Heart right ventricle (tissue), 16 donors: Measurements from ENCODE around the gene PXK. TPM values are rescaled to one million over a fixed set of nuclear protein-coding genes. Genes with fewer than 3 reads are reported as not detected.
A peak's percentile ranks its signal among the peaks of the same experiment; 100 is the strongest.

Experiments used
- ATAC-seq, 8 donors: fragments of 200-7000 bp; cut with Tn5 transposase; one replicate each; pipeline ENCODE4 v1.9.1; 2020; ENCODE audit warnings: mild to moderate bottlenecking in 8 of 8, moderate library complexity in 8 of 8, moderate number of reproducible peaks in 1 of 8
- DNase-seq, 2 donors: peaks; one replicate each; pipeline ENCODE4 v3.0.0-alpha.2; 2020
- H3K27ac ChIP-seq, 10 donors: fragments of 200-600 bp; sonication (generic) in 2 of 10; one replicate each; pipeline versions ENCODE4 v1.5.0 to v1.8.0; 2020 to 2022; ENCODE audit warnings: mild to moderate bottlenecking in 3 of 10
- H3K27me3 ChIP-seq, 7 donors: fragments of 200-600 bp; one replicate each; pipeline ENCODE4 v1.8.0; 2021 to 2022; ENCODE audit warnings: mild to moderate bottlenecking in 2 of 7
- H3K36me3 ChIP-seq, 9 donors: fragments of 200-600 bp; sonication (generic) in 1 of 9; one replicate each; pipeline versions ENCODE4 v1.5.0 to v1.8.0; 2020 to 2022; ENCODE audit warnings: mild to moderate bottlenecking in 2 of 9
- H3K4me1 ChIP-seq, 9 donors: fragments of 200-600 bp; sonication (generic) in 1 of 9; one replicate each; pipeline versions ENCODE4 v1.5.0 to v1.8.0; 2020 to 2022; ENCODE audit warnings: mild to moderate bottlenecking in 4 of 9
- H3K4me3 ChIP-seq, 10 donors: fragments of 200-600 bp; sonication (generic) in 2 of 10; one replicate each; pipeline versions ENCODE4 v1.5.0 to v1.8.0; 2020 to 2022; ENCODE audit warnings: mild to moderate bottlenecking in 7 of 10, moderate library complexity in 2 of 10
- H3K9me3 ChIP-seq, 11 donors: fragments of 200-600 bp in 10 of 11; sonication (generic) in 2 of 11; one replicate each; pipeline versions ENCODE4 v1.5.0 to v1.8.0; 2013 to 2022; ENCODE audit warnings: mild to moderate bottlenecking in 2 of 11, control low read depth in 1 of 11, moderate library complexity in 1 of 11
- WGBS, 2 donors: extraction: QIAGEN DNeasy Blood & Tissue Kit; methylation state at CpG; one replicate each; pipeline ENCODE4 v1.1.7; 2013; ENCODE audit warnings: inconsistent platforms in 1 of 2; 5-methylcytosine and 5-hydroxymethylcytosine counted together
- intact Hi-C, 10 donors: fragments of 100-400 bp; cut with DNase I; formaldehyde crosslinking; loops; one replicate each; pipeline versions ENCODE4 v1.11.1 to v1.14.2; 2022
- polyA plus RNA-seq, 2 donors: library from polyadenylated mRNA; stranded (reverse); fragments of 200-250 nt; gene quantifications; one replicate each; pipeline ENCODE4 v1.2.3, GENCODE V29; 2013
- total RNA-seq, 10 donors: library from RNA; stranded (reverse); fragmentation: NEBNext Ultra II Directional in 3 of 10; extraction: Animal tissue kit (Norgen Biotek cat#: 25700) in 3 of 10; gene quantifications; one replicate each; pipeline versions ENCODE4 v1.2.1 to v1.2.4, GENCODE V29; 2021 to 2023
- TF ChIP-seq, protein P1 (sequence below), 9 donors: fragments of 200-600 bp; sonication (generic) in 2 of 9; IDR thresholded peaks; one replicate each; pipeline versions ENCODE4 v1.5.0 to v1.8.0; 2021 to 2022; ENCODE audit warnings: antibody characterized with exemption in 9 of 9, mild to moderate bottlenecking in 5 of 9, moderate library complexity in 1 of 9
- donor health status: Arrhythmogenic right ventricular cardiomyopathy.
- donor health status: ischemic (EF 13 %, LVEDD 7.1; RV severe dilation, severe dysfunction).
- donor health status: healthy with polysubstance abuse.
- donor health status: DM: no; HTN: yes; CAD: no.
- donor health status: DM: no; HTN: no; CAD: no.
- donor health status: ischemic (EF 25% LVEDD 6.9; RV normal size, moderate dysfunction).
- donor health status: ischemic (EF 25% LVEDD 5.7; RV mildly dilated, moderate dysfunction).
- donor health status: healthy.
- donor health status: DM: yes; HTN: yes; CAD: no.
- donor health status: Ischemic cardiomyopathy.
- donor health status: ischemic (EF 35%, LVEDD 5.7; RV mildly dilated, moderate dysfunction).
- donor health status: nonischemic (EF 11% LVEDD 7.7; RV severe dilation, severe dysfunction).
- donor health status: DM: yes; HTN: yes; CAD: no.
- donor health status: PGD.
- donor health status: ischemic (EF 29% LVEDD 5.4; RV normal size, mild dysfunction).
- donor health status: nonischemic (EF 23%, LVEDD 6.1; RV moderate dilation, normal function).

The PXK gene
- total and polyA plus RNA-seq, 12 donors: 5.6 to 16.3 (median 10.8) TPM

DNA sequence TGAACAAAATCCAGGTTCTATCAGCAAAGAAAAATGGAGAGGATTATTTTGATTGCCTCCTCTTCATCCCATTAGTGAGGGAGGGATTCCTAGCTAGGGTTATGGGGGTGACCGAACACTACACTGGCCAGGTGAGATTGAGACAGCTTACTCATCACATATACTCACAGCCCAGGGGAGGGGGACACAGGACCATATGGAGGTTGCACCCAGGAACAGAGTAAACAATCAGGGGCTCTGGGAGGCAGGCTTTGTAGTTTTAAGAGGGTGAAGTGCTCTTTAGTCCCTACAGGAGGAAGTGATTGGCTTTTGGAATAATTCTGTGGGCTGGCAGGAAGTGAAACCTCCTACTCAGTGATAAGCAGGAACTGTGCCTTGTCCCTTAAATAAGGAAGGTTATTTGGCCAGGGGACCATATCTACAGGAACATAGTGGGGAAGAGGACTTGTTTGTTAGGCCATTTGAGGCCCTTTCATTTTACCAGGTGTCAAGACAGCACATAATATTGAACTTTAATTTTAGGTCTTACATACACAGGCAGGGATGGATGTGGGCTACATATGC lies 141.7 kb downstream of the PXK start:
- no peaks in the 10 kb centered on the region for H3K36me3 ChIP-seq
- intact Hi-C loops: no loop called here
- no peaks in the 10 kb centered on the region for H3K27me3 ChIP-seq
- H3K4me1 ChIP-seq: peaks cover 0 to 72% (median 10%) of the 10 kb centered on the region in 9 donors
- H3K4me3 ChIP-seq: no peak overlapping the region
- ATAC-seq: peak in 2 of 8 donors; percentile 23 to 29
- 93 to 97% methylated on average over 1 of the region's 1 CpG for WGBS, 2 donors
- H3K9me3 ChIP-seq: no peaks in the 10 kb centered on the region
- TF ChIP-seq, protein P1, sequence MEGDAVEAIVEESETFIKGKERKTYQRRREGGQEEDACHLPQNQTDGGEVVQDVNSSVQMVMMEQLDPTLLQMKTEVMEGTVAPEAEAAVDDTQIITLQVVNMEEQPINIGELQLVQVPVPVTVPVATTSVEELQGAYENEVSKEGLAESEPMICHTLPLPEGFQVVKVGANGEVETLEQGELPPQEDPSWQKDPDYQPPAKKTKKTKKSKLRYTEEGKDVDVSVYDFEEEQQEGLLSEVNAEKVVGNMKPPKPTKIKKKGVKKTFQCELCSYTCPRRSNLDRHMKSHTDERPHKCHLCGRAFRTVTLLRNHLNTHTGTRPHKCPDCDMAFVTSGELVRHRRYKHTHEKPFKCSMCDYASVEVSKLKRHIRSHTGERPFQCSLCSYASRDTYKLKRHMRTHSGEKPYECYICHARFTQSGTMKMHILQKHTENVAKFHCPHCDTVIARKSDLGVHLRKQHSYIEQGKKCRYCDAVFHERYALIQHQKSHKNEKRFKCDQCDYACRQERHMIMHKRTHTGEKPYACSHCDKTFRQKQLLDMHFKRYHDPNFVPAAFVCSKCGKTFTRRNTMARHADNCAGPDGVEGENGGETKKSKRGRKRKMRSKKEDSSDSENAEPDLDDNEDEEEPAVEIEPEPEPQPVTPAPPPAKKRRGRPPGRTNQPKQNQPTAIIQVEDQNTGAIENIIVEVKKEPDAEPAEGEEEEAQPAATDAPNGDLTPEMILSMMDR (IDR thresholded peaks at IDR 0.05): no peak
- peak overlapping the region in 1 of 10 donors; percentile 31 for H3K27ac ChIP-seq
- DNase-seq: no peak

DNA sequence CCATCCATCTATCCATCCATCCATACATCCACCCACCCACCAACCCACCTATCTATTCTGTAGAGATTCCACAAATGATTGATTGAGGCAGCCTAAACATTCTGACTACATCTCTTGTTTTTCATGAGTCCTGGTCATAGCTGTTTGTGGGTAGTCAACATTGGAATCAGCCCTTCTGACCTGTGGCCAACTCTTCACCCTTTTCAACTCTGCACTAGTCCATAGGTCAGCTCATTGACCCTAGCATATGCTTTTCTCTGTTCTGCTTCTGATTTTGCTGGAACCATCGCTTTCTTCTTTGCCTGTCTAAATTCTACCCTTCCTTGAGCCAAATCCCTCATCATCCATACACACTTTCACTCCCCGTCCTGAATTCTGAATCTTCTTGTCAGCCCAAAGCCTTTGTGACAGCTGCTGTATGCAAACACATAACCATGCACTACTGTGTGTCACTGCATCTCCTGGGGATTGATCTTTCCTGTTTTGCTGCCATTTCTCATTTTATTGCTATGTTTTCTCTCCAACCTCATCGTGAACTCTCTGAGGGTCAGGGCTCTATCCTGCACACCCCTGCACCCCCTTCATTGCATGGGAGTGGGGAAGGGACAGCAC lies 142.4 kb downstream of the PXK start:
- ATAC-seq: no peak
- H3K4me3 ChIP-seq: no peak overlapping the region
- H3K36me3 ChIP-seq: no peaks in the 10 kb centered on the region
- DNase-seq: no peak
- H3K4me1 ChIP-seq: peaks cover 0 to 75% (median 10%) of the 10 kb centered on the region in 9 donors
- no peaks in the 10 kb centered on the region for H3K27me3 ChIP-seq
- peaks cover 0 to 6% (median 0%) of the 10 kb centered on the region in 11 donors for H3K9me3 ChIP-seq
- TF ChIP-seq, protein P1 (IDR thresholded peaks at IDR 0.05): no peak
- intact Hi-C loops: no loop called here
- H3K27ac ChIP-seq: no peak overlapping the region
- WGBS, 2 donors: 60 to 69% methylated on average over 3 of the region's 3 CpGs

Other genes with a start within 250 kb of the PXK start
- 1 to 10 TPM; 1.2 to 4.6 (median 2.4) TPM for gene DNASE1L3, start 121.9 kb upstream of the PXK start, total RNA-seq
- 1 to 10 TPM; 2.3 to 3.1 TPM for gene DNASE1L3, start 121.9 kb upstream of the PXK start, polyA plus RNA-seq
- 10 to 100 TPM in 2 of 10 donors, 1 to 10 TPM in 8; 3.1 to 11.6 (median 6.3) TPM for gene ABHD6, start 95.1 kb upstream of the PXK start, total RNA-seq
- 1 to 10 TPM; 5.5 to 7.0 TPM for gene ABHD6, start 95.1 kb upstream of the PXK start, polyA plus RNA-seq
- gene RPP14, start 26.6 kb upstream of the PXK start, total RNA-seq: 10 to 100 TPM; 19.9 to 34.4 (median 24.3) TPM
- gene RPP14, start 26.6 kb upstream of the PXK start, polyA plus RNA-seq: 10 to 100 TPM; 12.5 to 23.2 TPM
- 10 to 100 TPM; 11.2 to 19.5 (median 13.1) TPM for gene HTD2, start 26.4 kb upstream of the PXK start, total RNA-seq
- 1 to 10 TPM; 2.4 to 9.0 TPM for gene HTD2, start 26.4 kb upstream of the PXK start, polyA plus RNA-seq
- gene PDHB, start 100.9 kb downstream of the PXK start, total RNA-seq: 100 to 1,000 TPM; 170 to 255 (median 217) TPM
- 100 to 1,000 TPM; 140 to 157 TPM for gene PDHB, start 100.9 kb downstream of the PXK start, polyA plus RNA-seq
- 1 to 10 TPM; 3.6 to 8.9 (median 7.2) TPM for gene KCTD6, start 159.2 kb downstream of the PXK start, total RNA-seq
- gene KCTD6, start 159.2 kb downstream of the PXK start, polyA plus RNA-seq: 10 to 100 TPM in 1 of 2 donors, 1 to 10 TPM in 1; 6.9 to 12.7 TPM
- gene ACOX2, start 204.3 kb downstream of the PXK start, total RNA-seq: 10 to 100 TPM; 30.1 to 46.4 (median 34.9) TPM
- gene ACOX2, start 204.3 kb downstream of the PXK start, polyA plus RNA-seq: 10 to 100 TPM in 1 of 2 donors, 1 to 10 TPM in 1; 7.6 to 64.9 TPM
- gene FAM107A, start 244.5 kb downstream of the PXK start, total RNA-seq: 100 to 1,000 TPM in 1 of 10 donors, 10 to 100 TPM in 9; 18.3 to 149 (median 54.3) TPM
- 10 to 100 TPM; 47.7 to 63.4 TPM for gene FAM107A, start 244.5 kb downstream of the PXK start, polyA plus RNA-seq